Parathyroid adenoma (tissue), 2 donors: ENCODE results near the gene PAX7.

Experiments
- H2AFZ ChIP-seq: fragments of 300-600 bp; sonication (generic); one replicate; pipeline ENCODE4 v1.7.0; 2017; ENCODE audit warnings: antibody characterized with exemption, mild to moderate bottlenecking
- H3K27ac ChIP-seq: fragments of 300-600 bp; sonication (generic); one replicate; pipeline ENCODE4 v1.7.0; 2017
- H3K27me3 ChIP-seq: fragments of 300-600 bp; sonication (generic); one replicate; pipeline ENCODE4 v1.7.0; 2017; ENCODE audit warnings: low read length; ENCODE audit not compliant: control insufficient read depth, insufficient read depth
- H3K36me3 ChIP-seq: fragments of 300-600 bp; sonication (generic); one replicate; pipeline ENCODE4 v1.7.0; 2017; ENCODE audit warnings: low read length; ENCODE audit not compliant: control insufficient read depth, insufficient read depth
- H3K4me1 ChIP-seq: fragments of 300-600 bp; sonication (generic); one replicate; pipeline ENCODE4 v1.7.0; 2017; ENCODE audit warnings: control low read depth
- H3K4me2 ChIP-seq: fragments of 300-600 bp; sonication (generic); one replicate; pipeline ENCODE4 v1.7.0; 2017; ENCODE audit warnings: low read length
- H3K4me3 ChIP-seq: fragments of 300-600 bp; sonication (generic); one replicate; pipeline ENCODE4 v1.7.0; 2017; ENCODE audit warnings: low read depth, low read length
- H3K79me2 ChIP-seq: fragments of 300-600 bp; sonication (generic); one replicate; pipeline ENCODE4 v1.7.0; 2017; ENCODE audit warnings: control low read depth
- H3K9ac ChIP-seq: fragments of 300-600 bp; sonication (generic); one replicate; pipeline ENCODE4 v1.7.0; 2017; ENCODE audit warnings: mild to moderate bottlenecking
- H3K9me3 ChIP-seq: fragments of 300-600 bp; sonication (generic); one replicate; pipeline ENCODE4 v1.7.0; 2017; ENCODE audit warnings: low read length; ENCODE audit not compliant: control insufficient read depth
- TF ChIP-seq, protein P1 (sequence below): fragments of 300-600 bp; sonication (generic); IDR thresholded peaks from one replicate; pipeline ENCODE4 v1.7.0; 2017; ENCODE audit warnings: antibody characterized with exemption, mild to moderate bottlenecking
- donor health status: primary hyperparathyroidism.

The PAX7 gene

DNA sequence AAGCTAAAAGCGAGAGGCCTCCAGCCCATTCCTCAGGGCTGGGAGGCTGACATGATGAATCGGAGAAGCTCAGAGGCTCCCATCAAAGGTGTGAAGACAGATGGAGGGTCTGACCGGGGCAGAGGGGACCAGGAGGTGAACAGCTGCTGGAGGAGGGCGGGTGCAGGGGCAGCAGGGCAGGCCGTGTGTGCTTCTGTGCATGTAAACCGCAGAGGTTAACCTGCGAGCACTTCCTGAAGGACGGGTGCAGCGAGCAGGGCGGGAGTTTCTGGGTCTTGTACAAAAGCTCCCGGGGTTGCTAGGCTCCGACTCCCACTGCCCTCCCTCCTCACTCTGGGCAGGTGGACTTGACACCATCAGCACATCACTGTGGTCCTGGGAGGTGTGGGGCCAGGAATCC lies 75.2 kb downstream of the PAX7 start:
- no peak overlapping the region for H3K4me3 ChIP-seq
- H2AFZ ChIP-seq: no peak overlapping the region
- no peaks in the 10 kb centered on the region for H3K4me1 ChIP-seq
- TF ChIP-seq, protein P1, sequence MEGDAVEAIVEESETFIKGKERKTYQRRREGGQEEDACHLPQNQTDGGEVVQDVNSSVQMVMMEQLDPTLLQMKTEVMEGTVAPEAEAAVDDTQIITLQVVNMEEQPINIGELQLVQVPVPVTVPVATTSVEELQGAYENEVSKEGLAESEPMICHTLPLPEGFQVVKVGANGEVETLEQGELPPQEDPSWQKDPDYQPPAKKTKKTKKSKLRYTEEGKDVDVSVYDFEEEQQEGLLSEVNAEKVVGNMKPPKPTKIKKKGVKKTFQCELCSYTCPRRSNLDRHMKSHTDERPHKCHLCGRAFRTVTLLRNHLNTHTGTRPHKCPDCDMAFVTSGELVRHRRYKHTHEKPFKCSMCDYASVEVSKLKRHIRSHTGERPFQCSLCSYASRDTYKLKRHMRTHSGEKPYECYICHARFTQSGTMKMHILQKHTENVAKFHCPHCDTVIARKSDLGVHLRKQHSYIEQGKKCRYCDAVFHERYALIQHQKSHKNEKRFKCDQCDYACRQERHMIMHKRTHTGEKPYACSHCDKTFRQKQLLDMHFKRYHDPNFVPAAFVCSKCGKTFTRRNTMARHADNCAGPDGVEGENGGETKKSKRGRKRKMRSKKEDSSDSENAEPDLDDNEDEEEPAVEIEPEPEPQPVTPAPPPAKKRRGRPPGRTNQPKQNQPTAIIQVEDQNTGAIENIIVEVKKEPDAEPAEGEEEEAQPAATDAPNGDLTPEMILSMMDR: no peak
- no peaks in the 10 kb centered on the region for H3K27me3 ChIP-seq
- no peaks in the 10 kb centered on the region for H3K79me2 ChIP-seq
- H3K9me3 ChIP-seq: no peaks in the 10 kb centered on the region
- H3K9ac ChIP-seq: no peak overlapping the region
- no peak overlapping the region for H3K27ac ChIP-seq
- no peak overlapping the region for H3K4me2 ChIP-seq
- H3K36me3 ChIP-seq: no peaks in the 10 kb centered on the region

GRCh38 chr1:18707696-18708257 lies 77.1 kb downstream of the PAX7 start:
- TF ChIP-seq, protein P1: no peak
- Histone ChIP-seq H3K4me1 (no peaks in the 10 kb centered on the region), H2AFZ (no peak overlapping the region), H3K4me2 (no peak overlapping the region), H3K9me3 (no peaks in the 10 kb centered on the region), H3K36me3 (no peaks in the 10 kb centered on the region), H3K27me3 (no peaks in the 10 kb centered on the region), H3K79me2 (no peaks in the 10 kb centered on the region), H3K27ac (no peak overlapping the region), H3K4me3 (no peak overlapping the region), H3K9ac (no peak overlapping the region)

DNA sequence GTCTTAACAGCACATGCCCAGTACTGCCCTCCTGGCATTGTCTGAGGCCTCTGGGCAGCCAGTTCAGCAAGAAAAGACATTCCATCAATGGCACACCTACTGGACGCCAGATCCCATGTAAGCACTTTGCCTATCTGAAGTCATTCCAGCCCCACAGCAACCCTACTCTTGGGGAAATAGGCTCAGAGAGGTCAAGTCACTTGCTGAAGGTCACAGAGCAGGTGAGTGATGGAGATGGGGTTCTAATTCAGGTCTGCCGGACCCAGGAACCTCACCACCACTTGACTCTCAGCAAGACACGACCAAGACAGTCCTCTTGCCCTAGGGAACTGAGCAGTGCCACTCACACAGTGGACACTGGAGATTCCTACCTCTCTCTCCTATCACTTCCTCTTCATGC lies 79.4 kb downstream of the PAX7 start:
- Histone ChIP-seq H2AFZ (no peak overlapping the region), H3K4me2 (no peak overlapping the region), H3K4me3 (no peak overlapping the region), H3K9ac (no peak overlapping the region), H3K36me3 (no peaks in the 10 kb centered on the region), H3K27me3 (no peaks in the 10 kb centered on the region), H3K27ac (no peak overlapping the region), H3K79me2 (no peaks in the 10 kb centered on the region), H3K4me1 (no peaks in the 10 kb centered on the region), H3K9me3 (no peaks in the 10 kb centered on the region)
- TF ChIP-seq, protein P1: no peak

DNA sequence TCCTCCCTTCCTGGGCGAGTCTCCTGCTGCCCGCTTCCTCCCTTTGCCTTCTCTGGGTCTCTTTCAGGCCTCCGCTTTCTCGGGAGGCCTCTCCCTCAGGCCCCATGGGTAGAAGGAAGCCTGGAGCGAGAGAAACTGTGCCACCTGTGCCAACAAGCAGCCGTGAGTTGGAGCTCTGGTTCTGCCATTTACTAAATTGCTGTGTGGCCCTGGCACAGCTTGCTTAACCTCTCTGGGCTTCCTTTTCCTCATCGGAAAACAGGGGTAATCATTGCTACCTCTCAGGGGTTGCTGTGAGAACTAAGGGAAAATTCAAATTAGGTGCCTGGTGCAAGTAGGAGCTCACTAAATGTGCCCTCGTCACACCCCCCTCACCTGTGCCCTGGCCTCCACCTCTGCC lies 80.4 kb downstream of the PAX7 start:
- H3K27ac ChIP-seq: no peak overlapping the region
- no peaks in the 10 kb centered on the region for H3K4me1 ChIP-seq
- H3K36me3 ChIP-seq: no peaks in the 10 kb centered on the region
- no peak overlapping the region for H3K4me3 ChIP-seq
- TF ChIP-seq, protein P1: no peak
- H3K9ac ChIP-seq: no peak overlapping the region
- no peaks in the 10 kb centered on the region for H3K79me2 ChIP-seq
- H2AFZ ChIP-seq: no peak overlapping the region
- no peak overlapping the region for H3K4me2 ChIP-seq
- no peaks in the 10 kb centered on the region for H3K9me3 ChIP-seq
- no peaks in the 10 kb centered on the region for H3K27me3 ChIP-seq

- Histone ChIP-seq H3K4me2 (no peak overlapping the region), H2AFZ (no peak overlapping the region), H3K79me2 (no peaks in the 10 kb centered on the region), H3K9me3 (no peaks in the 10 kb centered on the region), H3K4me3 (no peak overlapping the region), H3K9ac (no peak overlapping the region), H3K27me3 (no peaks in the 10 kb centered on the region), H3K4me1 (no peaks in the 10 kb centered on the region), H3K27ac (no peak overlapping the region), H3K36me3 (no peaks in the 10 kb centered on the region)
- TF ChIP-seq, protein P1: no peak
These were observed 81.0 kb downstream of the PAX7 start for GRCh38 chr1:18711536-18712251.
